Effector memory CD4-positive, alpha-beta T cell (primary cell): ENCODE data around the gene NFATC3.

ENCODE experiments used
- DNase-seq, 3 donors: peaks; one replicate each; pipeline ENCODE4 v3.0.0-alpha.2; 2020
- H3K27ac ChIP-seq: 2 replicates; pipeline ENCODE4 v1.7.0; 2013; ENCODE audit warnings: mild to moderate bottlenecking, low read length, moderate library complexity; ENCODE audit not compliant: insufficient read depth, poor library complexity, severe bottlenecking
- H3K27me3 ChIP-seq: replicated peaks from 2 replicates; pipeline ENCODE4 v1.7.0; 2013; ENCODE audit warnings: mild to moderate bottlenecking, low read length; ENCODE audit not compliant: insufficient read depth, control insufficient read depth, poor library complexity, severe bottlenecking
- H3K36me3 ChIP-seq: 2 replicates; pipeline ENCODE4 v1.7.0; 2013; ENCODE audit warnings: mild to moderate bottlenecking, low read length, moderate library complexity; ENCODE audit not compliant: control insufficient read depth, insufficient read depth
- H3K4me1 ChIP-seq: 2 replicates; pipeline ENCODE4 v1.7.0; 2013; ENCODE audit warnings: low read length, mild to moderate bottlenecking; ENCODE audit not compliant: control insufficient read depth, insufficient read depth, poor library complexity, severe bottlenecking
- H3K4me3 ChIP-seq: 2 replicates; pipeline ENCODE4 v1.7.0; 2013; ENCODE audit warnings: low read length, low read depth, mild to moderate bottlenecking; ENCODE audit not compliant: insufficient read depth, poor library complexity, severe bottlenecking
- H3K9me3 ChIP-seq: 2 replicates; pipeline ENCODE4 v1.7.0; 2013; ENCODE audit warnings: mild to moderate bottlenecking, low read length, moderate library complexity; ENCODE audit not compliant: control insufficient read depth

Gene NFATC3

GRCh38 chr16:68200088-68200783 lies 115.1 kb downstream of the NFATC3 start:
- DNase-seq, result no peak
- no peaks in the 10 kb centered on the region for H3K4me1 ChIP-seq
- H3K4me3 ChIP-seq, result no peak overlapping the region
- no peak overlapping the region for H3K27ac ChIP-seq
- H3K27me3 ChIP-seq, result no peaks in the 10 kb centered on the region
- H3K36me3 ChIP-seq, result peaks cover under 1% of the 10 kb centered on the region
- H3K9me3 ChIP-seq, result no peaks in the 10 kb centered on the region

GRCh38 chr16:68202091-68202519 lies 116.9 kb downstream of the NFATC3 start:
- no peak for DNase-seq
- Histone ChIP-seq H3K27ac (no peak overlapping the region), H3K4me1 (no peaks in the 10 kb centered on the region), H3K36me3 (no peaks in the 10 kb centered on the region), H3K9me3 (no peaks in the 10 kb centered on the region), H3K27me3 (no peaks in the 10 kb centered on the region), H3K4me3 (no peak overlapping the region)

GRCh38 chr16:68206245-68206644 lies 121.1 kb downstream of the NFATC3 start:
- no peaks in the 10 kb centered on the region for H3K36me3 ChIP-seq
- H3K4me3 ChIP-seq, result no peak overlapping the region
- H3K9me3 ChIP-seq, result no peaks in the 10 kb centered on the region
- DNase-seq, result no peak
- H3K27ac ChIP-seq, result no peak overlapping the region
- no peaks in the 10 kb centered on the region for H3K27me3 ChIP-seq
- no peaks in the 10 kb centered on the region for H3K4me1 ChIP-seq

GRCh38 chr16:68214726-68215125 lies 129.6 kb downstream of the NFATC3 start:
- Histone ChIP-seq H3K36me3 (peaks cover 12% of the 10 kb centered on the region), H3K4me3 (no peak overlapping the region), H3K27ac (no peak overlapping the region), H3K4me1 (no peaks in the 10 kb centered on the region), H3K9me3 (no peaks in the 10 kb centered on the region), H3K27me3 (no peaks in the 10 kb centered on the region)
- no peak for DNase-seq

- no peak for DNase-seq
- no peaks in the 10 kb centered on the region for H3K27me3 ChIP-seq
- no peak overlapping the region for H3K4me3 ChIP-seq
- no peaks in the 10 kb centered on the region for H3K4me1 ChIP-seq
- H3K9me3 ChIP-seq, result no peaks in the 10 kb centered on the region
- peaks cover 16% of the 10 kb centered on the region for H3K36me3 ChIP-seq
- H3K27ac ChIP-seq, result no peak overlapping the region
These were observed 130.1 kb downstream of the NFATC3 start for GRCh38 chr16:68215302-68215701.

- Histone ChIP-seq H3K4me3 (no peak overlapping the region), H3K36me3 (peaks cover 19% of the 10 kb centered on the region), H3K9me3 (no peaks in the 10 kb centered on the region), H3K27me3 (no peaks in the 10 kb centered on the region), H3K27ac (no peak overlapping the region), H3K4me1 (no peaks in the 10 kb centered on the region)
- no peak for DNase-seq
These were observed 131.1 kb downstream of the NFATC3 start for GRCh38 chr16:68216240-68216639.

- DNase-seq, result no peak
- no peaks in the 10 kb centered on the region for H3K9me3 ChIP-seq
- no peaks in the 10 kb centered on the region for H3K4me1 ChIP-seq
- no peak overlapping the region for H3K27ac ChIP-seq
- H3K36me3 ChIP-seq, result peaks cover 26% of the 10 kb centered on the region
- no peaks in the 10 kb centered on the region for H3K27me3 ChIP-seq
- no peak overlapping the region for H3K4me3 ChIP-seq
These were observed 132.3 kb downstream of the NFATC3 start for GRCh38 chr16:68217506-68217905.

- Histone ChIP-seq H3K9me3 (no peaks in the 10 kb centered on the region), H3K27ac (no peak overlapping the region), H3K4me1 (no peaks in the 10 kb centered on the region), H3K4me3 (no peak overlapping the region), H3K36me3 (peaks cover 28% of the 10 kb centered on the region), H3K27me3 (no peaks in the 10 kb centered on the region)
- no peak for DNase-seq
These were observed 134.7 kb downstream of the NFATC3 start for GRCh38 chr16:68219725-68220351.

GRCh38 chr16:68223072-68223471 lies 137.9 kb downstream of the NFATC3 start:
- Histone ChIP-seq H3K27me3 (no peaks in the 10 kb centered on the region), H3K36me3 (peaks cover 23% of the 10 kb centered on the region), H3K27ac (no peak overlapping the region), H3K9me3 (no peaks in the 10 kb centered on the region), H3K4me1 (peaks cover 8% of the 10 kb centered on the region), H3K4me3 (no peak overlapping the region)
- DNase-seq, result no peak

GRCh38 chr16:68226116-68226515 lies 140.9 kb downstream of the NFATC3 start:
- no peaks in the 10 kb centered on the region for H3K9me3 ChIP-seq

More at GRCh38 chr16:68226116-68226515, 140.9 kb downstream of the NFATC3 start:
- peaks cover 13% of the 10 kb centered on the region for H3K4me1 ChIP-seq
- H3K27me3 ChIP-seq, result no peaks in the 10 kb centered on the region
- DNase-seq, result no peak
- H3K4me3 ChIP-seq, result no peak overlapping the region
- no peak overlapping the region for H3K27ac ChIP-seq
- H3K36me3 ChIP-seq, result peaks cover 28% of the 10 kb centered on the region
